COR-L47 (cell line): ENCODE data around the gene MDFIC2.

Experiments
- DNase-seq: peaks from one replicate; lab custom pipeline; 2025; lab: John Stamatoyannopoulos, UW

The MDFIC2 gene

DNA sequence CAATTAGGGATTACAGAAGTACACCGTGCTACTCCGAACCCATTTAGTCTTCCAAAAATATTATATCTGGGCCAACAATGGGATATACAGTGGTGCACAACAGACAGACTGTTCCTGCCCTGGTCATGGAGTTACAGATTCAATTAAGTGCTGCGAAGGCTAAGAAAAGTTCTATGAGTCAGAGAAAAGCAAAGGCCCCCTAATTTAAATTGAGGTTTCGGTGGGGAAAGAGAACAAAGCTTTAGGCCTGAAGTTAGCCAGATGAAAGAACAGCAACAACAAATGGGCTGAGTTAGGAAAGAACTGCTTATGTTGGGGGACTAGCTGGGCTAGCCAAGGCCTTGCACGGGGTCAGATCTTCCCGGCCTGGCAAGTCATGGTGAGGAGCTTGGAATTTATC lies 131.8 kb downstream of the MDFIC2 start:
- no peak for DNase-seq

DNA sequence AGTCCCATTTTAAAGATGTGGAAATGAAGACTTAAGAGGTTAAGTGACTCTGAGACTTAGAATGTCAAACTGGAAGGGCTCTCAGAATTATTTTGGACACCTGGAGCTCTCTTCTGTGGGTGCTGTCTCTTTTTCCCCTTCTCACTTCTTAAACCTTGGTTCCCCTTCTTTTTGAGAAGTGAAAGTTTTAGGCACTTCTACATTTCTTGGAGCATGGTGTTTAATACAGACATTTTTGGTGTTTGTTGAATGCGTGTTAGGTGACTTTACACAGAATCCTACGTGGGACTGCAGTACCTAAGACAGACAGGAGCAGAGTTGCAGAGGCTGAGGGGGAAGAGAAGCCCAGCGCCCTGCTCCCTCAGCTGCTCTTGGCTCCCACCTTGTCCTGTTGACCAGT lies 133.3 kb downstream of the MDFIC2 start:
- DNase-seq: no peak

DNA sequence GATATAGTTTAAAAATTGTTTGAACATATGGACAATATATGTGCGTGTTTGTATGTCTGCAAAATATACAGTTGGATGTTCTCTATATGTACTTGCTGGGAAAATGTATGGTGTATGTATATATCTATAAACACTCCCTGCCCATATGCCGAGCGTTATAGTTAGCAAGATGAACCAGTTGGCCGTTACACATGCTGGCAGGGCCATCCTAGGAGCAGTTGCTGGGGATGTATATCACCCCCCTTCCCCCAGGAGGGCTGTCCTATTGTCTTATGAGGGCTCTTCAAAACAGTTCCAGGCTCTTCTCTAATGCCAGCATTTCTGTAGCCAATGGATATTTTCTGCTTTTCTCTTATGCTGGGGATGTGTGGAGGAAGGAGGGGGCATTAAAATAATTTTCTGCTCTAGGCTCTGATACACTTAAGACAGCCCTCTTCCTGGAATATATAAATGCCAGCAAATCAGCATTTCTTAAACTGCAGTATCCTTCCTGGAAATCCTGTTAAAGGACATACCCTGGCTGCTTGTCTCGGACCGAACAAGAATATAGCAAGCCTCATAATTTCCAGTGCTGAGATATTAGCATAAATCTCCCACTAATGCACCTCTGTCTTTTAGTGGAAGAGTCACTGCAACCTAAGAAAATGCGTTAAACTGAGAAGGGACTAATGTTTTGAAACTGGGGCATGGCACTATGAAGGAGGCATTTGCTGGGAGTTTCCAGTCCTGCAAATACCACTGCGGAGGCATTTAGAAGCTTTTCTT lies 134.4 kb downstream of the MDFIC2 start:
- DNase-seq: no peak

DNA sequence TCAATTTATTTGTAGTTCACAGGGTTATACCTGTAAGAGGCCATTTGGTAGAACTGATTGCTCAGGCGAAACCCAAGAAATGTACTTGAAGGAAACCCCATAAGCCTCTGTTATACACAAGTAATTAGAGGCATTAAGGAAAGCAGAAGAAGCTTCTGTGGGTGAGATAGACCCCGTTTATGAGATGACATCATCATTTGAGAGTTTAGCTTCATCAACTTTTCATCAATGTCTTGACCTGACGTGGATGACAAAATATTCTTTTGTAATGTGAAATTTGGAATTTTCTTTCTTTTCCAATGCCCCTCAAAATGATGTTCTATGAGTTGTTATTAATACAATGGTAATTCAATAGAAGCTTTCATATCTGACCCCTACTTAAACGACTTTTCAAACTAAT lies 136.2 kb downstream of the MDFIC2 start:
- DNase-seq: no peak

DNA sequence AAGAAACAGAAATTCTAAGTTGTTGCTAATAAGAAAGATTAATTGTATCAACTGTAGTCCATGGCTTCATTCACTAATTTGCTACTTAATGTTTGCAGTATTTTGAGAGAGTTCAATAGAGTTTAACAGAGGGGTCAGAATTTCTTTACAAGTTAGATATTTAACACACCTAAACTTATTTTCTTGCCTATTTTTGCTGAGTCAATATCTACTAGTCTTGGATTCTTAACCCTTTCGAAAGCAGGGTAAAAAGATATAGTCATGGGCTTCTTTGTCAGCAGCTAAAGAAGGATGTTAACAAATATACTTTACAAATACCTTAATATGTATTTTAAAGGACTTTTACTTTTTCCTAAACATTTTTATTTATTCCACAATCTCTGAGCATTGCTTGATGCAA lies 155.6 kb downstream of the MDFIC2 start:
- DNase-seq: no peak

DNA sequence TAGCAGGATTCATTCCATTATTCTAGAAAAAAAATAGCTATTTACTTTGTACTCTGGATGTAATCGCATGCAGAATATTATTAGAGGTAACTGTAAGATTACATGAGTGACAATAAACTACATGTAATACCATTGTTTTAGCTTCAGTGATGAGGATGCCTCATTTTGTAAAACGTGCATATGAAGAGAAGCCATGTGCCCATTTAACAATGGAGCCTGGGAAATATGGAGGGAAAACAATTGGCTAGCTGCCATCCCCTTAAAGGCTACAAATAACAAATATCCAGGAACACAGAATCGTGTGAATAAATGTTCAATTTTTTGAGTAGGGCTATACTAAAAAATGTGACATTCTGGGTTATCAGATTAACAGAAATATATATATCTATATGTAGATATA lies 161.8 kb downstream of the MDFIC2 start:
- no peak for DNase-seq

DNA sequence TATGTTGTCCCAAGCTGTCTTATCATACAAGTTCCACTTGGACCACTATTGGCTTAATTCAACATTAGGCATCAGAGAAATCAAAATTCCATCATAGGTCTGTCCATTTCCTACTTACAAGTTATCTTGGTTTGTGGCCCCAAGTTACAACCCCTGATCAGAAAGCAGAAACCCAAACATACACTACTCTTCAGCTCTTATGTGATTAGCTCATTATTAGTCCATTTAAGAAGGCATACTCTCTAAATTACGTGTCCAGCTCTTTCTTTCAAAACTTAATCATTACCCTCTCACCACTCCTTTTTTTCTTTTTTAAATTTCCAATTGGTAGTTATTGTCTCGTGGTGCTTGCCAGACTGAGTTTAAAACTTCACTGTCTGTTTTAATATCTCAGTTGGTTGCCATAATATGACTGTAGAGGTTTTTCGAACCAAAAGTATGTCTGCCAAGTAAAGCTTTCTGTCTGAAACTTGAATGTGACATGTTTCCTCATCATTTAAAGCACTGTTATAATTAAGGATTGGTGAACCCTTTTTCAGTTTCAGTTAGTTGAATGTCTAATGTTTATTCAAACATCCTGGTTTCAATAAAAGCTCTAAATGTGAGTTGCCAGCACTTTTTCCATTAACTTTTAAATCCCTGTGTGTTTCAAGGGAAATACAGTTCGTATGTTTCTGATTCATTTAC lies 162.6 kb downstream of the MDFIC2 start:
- DNase-seq: no peak
